Measurements from ENCODE around the gene TNRC18.

- no peak for TF ChIP-seq PATZ1 (tag by site-specific recombination; IDR thresholded peaks at IDR 0.05)
- TF ChIP-seq ZNF521 (tag by site-specific recombination; IDR thresholded peaks at IDR 0.05) = no peak
- TF ChIP-seq ZNF10 (tag by site-specific recombination; IDR thresholded peaks at IDR 0.05) = no peak
- no peak for TF ChIP-seq HOXA7 (CRISPR knock-in tag; IDR thresholded peaks at IDR 0.05; ENCODE audit: borderline replicate concordance)
- TF ChIP-seq CTCF (tag by site-specific recombination; IDR thresholded peaks at IDR 0.05) = no peak
- no peak for TF ChIP-seq ZNF223 (tag by site-specific recombination; IDR thresholded peaks at IDR 0.05)
- no peak for TF ChIP-seq ZNF280D (tag by site-specific recombination; IDR thresholded peaks at IDR 0.05)
- no peak for TF ChIP-seq PRDM10 (tag by site-specific recombination; IDR thresholded peaks at IDR 0.05)
- TF ChIP-seq KLF9 (tag by site-specific recombination; IDR thresholded peaks at IDR 0.05; ENCODE audit: low read depth) = no peak
- no peak for TF ChIP-seq RBAK (tag by site-specific recombination; IDR thresholded peaks at IDR 0.05)
- no peak for TF ChIP-seq ZNF530 (tag by site-specific recombination; IDR thresholded peaks at IDR 0.05; ENCODE audit: low read depth)
- no peak for TF ChIP-seq ZNF473 (tag by site-specific recombination; IDR thresholded peaks at IDR 0.05)
- no peak for TF ChIP-seq ZNF138 (tag by site-specific recombination; IDR thresholded peaks at IDR 0.05; ENCODE audit: borderline replicate concordance)
- TF ChIP-seq ZNF274 (IDR thresholded peaks at IDR 0.05; ENCODE audit: low read length) = no peak
- TF ChIP-seq ZNF274 (tag by site-specific recombination; IDR thresholded peaks at IDR 0.05; ENCODE audit: borderline replicate concordance) = no peak
Measured at GRCh38 chr7:5413449-5413786, 10.2 kb downstream of the TNRC18 start.

All from HEK293 (cell line).